GM19324 (cell line): ENCODE measurements around the gene ZC3H10.

Experiments used
- ATAC-seq: cut with Tn5 transposase; IDR thresholded peaks from one replicate; pipeline ENCODE4 v1.9.1; 2021; ENCODE audit warnings: mild to moderate bottlenecking, moderate library complexity; ENCODE audit not compliant: unreplicated experiment, low FRiP score

Gene ZC3H10

GRCh38 chr12:56164345-56164729 lies 46.3 kb downstream of the ZC3H10 start:
- no peak for ATAC-seq

GRCh38 chr12:56165369-56165768 lies 47.3 kb downstream of the ZC3H10 start:
- ATAC-seq, result no peak

GRCh38 chr12:56169229-56169759 lies 51.2 kb downstream of the ZC3H10 start:
- no peak for ATAC-seq

GRCh38 chr12:56172839-56173238 lies 54.8 kb downstream of the ZC3H10 start:
- no peak for ATAC-seq
